Measurements from ENCODE around the gene KLHDC7B.

KLHDC7B gene

GRCh38 chr22:50506611-50507420 lies 38.9 kb upstream of the KLHDC7B start:
- Mint-ChIP-seq H3K27me3 (ENCODE audit: low read depth, poor library complexity) (peaks cover 2% of the 10 kb centered on the region), H3K4me3 (peak overlapping the region; percentile 95), H3K36me3 (ENCODE audit: low read depth) (no peaks in the 10 kb centered on the region), H3K9me3 (no peaks in the 10 kb centered on the region), H3K27ac (no peak overlapping the region), H3K4me1 (peaks cover 15% of the 10 kb centered on the region)
- TF ChIP-seq CTCF (IDR thresholded peaks at IDR 0.05) = no peak
- DNase-seq = no peak

- Mint-ChIP-seq H3K4me1 (peaks cover 15% of the 10 kb centered on the region), H3K36me3 (ENCODE audit: low read depth) (peaks cover 5% of the 10 kb centered on the region), H3K27me3 (ENCODE audit: low read depth, poor library complexity) (peaks cover under 1% of the 10 kb centered on the region), H3K9me3 (no peaks in the 10 kb centered on the region), H3K4me3 (peak within 1 kb of the TSS; percentile 95), H3K27ac (peak within 1 kb of the TSS; percentile 98)
- TF ChIP-seq CTCF (IDR thresholded peaks at IDR 0.05) = no peak
- peak; percentile 96 for DNase-seq
Observed at GRCh38 chr22:50507421-50507990, 38.2 kb upstream of the KLHDC7B start, which contains the start of gene LMF2. TSS of gene LMF2 (minus strand) at chr22:50507702. CDS start at chr22:50507675, 27 bp downstream.

GRCh38 chr22:50507991-50508884 lies 37.5 kb upstream of the KLHDC7B start, which contains the start of gene NCAPH2:
TSS of gene NCAPH2 (plus strand) at chr22:50508224. CDS start at chr22:50508338, 114 bp downstream.
- Mint-ChIP-seq H3K36me3 (ENCODE audit: low read depth) (peaks cover 9% of the 10 kb centered on the region), H3K4me3 (peak within 1 kb of the TSS; percentile 95), H3K9me3 (no peaks in the 10 kb centered on the region), H3K27ac (peak within 1 kb of the TSS; percentile 98), H3K27me3 (ENCODE audit: low read depth, poor library complexity) (no peaks in the 10 kb centered on the region), H3K4me1 (peaks cover 15% of the 10 kb centered on the region)
- peak; percentile 98 for DNase-seq
- no peak for TF ChIP-seq CTCF (IDR thresholded peaks at IDR 0.05)

GRCh38 chr22:50508897-50509296 lies 36.8 kb upstream of the KLHDC7B start:
- Mint-ChIP-seq H3K27me3 (ENCODE audit: low read depth, poor library complexity) (no peaks in the 10 kb centered on the region), H3K4me1 (peaks cover 15% of the 10 kb centered on the region), H3K9me3 (no peaks in the 10 kb centered on the region), H3K36me3 (ENCODE audit: low read depth) (peaks cover 9% of the 10 kb centered on the region), H3K27ac (peak overlapping the region; percentile 97), H3K4me3 (peak overlapping the region; percentile 93)
- DNase-seq = no peak
- TF ChIP-seq CTCF (IDR thresholded peaks at IDR 0.05) = no peak

GRCh38 chr22:50513175-50513574 lies 32.5 kb upstream of the KLHDC7B start:
- H3K4me1 Mint-ChIP-seq = peaks cover 15% of the 10 kb centered on the region
- no peak overlapping the region for H3K4me3 Mint-ChIP-seq
- no peak for DNase-seq
- peaks cover 18% of the 10 kb centered on the region for H3K36me3 Mint-ChIP-seq (ENCODE audit: low read depth)
- no peak overlapping the region for H3K27ac Mint-ChIP-seq
- TF ChIP-seq CTCF (IDR thresholded peaks at IDR 0.05) = no peak
- H3K9me3 Mint-ChIP-seq = no peaks in the 10 kb centered on the region
- H3K27me3 Mint-ChIP-seq (ENCODE audit: low read depth, poor library complexity) = no peaks in the 10 kb centered on the region
